Lower lobe of right lung (tissue), 2 donors: ENCODE results near the gene FBXO36. TPM values are rescaled to one million over a fixed set of nuclear protein-coding genes. Genes with fewer than 3 reads are reported as not detected.

ENCODE experiments used
- ATAC-seq, 2 donors: fragments of 200-7000 bp; cut with Tn5 transposase; one replicate each; pipeline ENCODE4 v1.9.1; 2020 to 2022; ENCODE audit warnings: mild to moderate bottlenecking in 2 of 2, moderate library complexity in 2 of 2
- DNase-seq: peaks from one replicate; pipeline ENCODE4 v3.0.0-alpha.2; 2020
- H3K27ac ChIP-seq: fragments of 200-600 bp; one replicate; pipeline ENCODE4 v1.8.0; 2022
- H3K27me3 ChIP-seq: fragments of 200-600 bp; one replicate; pipeline ENCODE4 v1.8.0; 2022; ENCODE audit warnings: low read depth
- H3K36me3 ChIP-seq: fragments of 200-600 bp; one replicate; pipeline ENCODE4 v1.8.0; 2022; ENCODE audit warnings: mild to moderate bottlenecking
- H3K4me1 ChIP-seq: fragments of 200-600 bp; one replicate; pipeline ENCODE4 v1.8.0; 2022
- H3K4me3 ChIP-seq: fragments of 200-600 bp; one replicate; pipeline ENCODE4 v1.8.0; 2022; ENCODE audit warnings: mild to moderate bottlenecking
- H3K9me3 ChIP-seq: fragments of 200-600 bp; one replicate; pipeline ENCODE4 v1.8.0; 2022
- CTCF ChIP-seq: fragments of 200-600 bp; IDR thresholded peaks from one replicate; pipeline ENCODE4 v1.8.0; 2022; ENCODE audit warnings: antibody characterized with exemption, mild to moderate bottlenecking
- intact Hi-C: fragments of 100-400 bp; cut with DNase I; formaldehyde crosslinking; loops from one replicate; pipeline ENCODE4 v1.11.0; 2022
- total RNA-seq: library from RNA; stranded (reverse); fragmentation: NEBNext Ultra II Directional; extraction: Animal tissue kit (Norgen Biotek cat#: 25700); gene quantifications from one replicate; pipeline ENCODE4 v1.2.1, GENCODE V29; 2021
- donor health status: DM: no; HTN: yes; CAD: no; lungs with severe emphysema.

FBXO36 gene
- total RNA-seq, 1 donor from 2014 or later = 3.3 TPM

GRCh38 chr2:229943171-229943570 is 20.9 kb downstream of the FBXO36 start:
- intact Hi-C loops = no loop called here
- H3K27me3 ChIP-seq = no peaks in the 10 kb centered on the region
- no peak for TF ChIP-seq CTCF
- no peak overlapping the region for H3K4me3 ChIP-seq
- H3K36me3 ChIP-seq = no peaks in the 10 kb centered on the region
- H3K9me3 ChIP-seq = no peaks in the 10 kb centered on the region
- DNase-seq (peak; percentile 23), ATAC-seq (no peak)
- no peak overlapping the region for H3K27ac ChIP-seq
- H3K4me1 ChIP-seq = no peaks in the 10 kb centered on the region

GRCh38 chr2:229943770-229944449 is 21.6 kb downstream of the FBXO36 start:
- no peaks in the 10 kb centered on the region for H3K27me3 ChIP-seq
- DNase-seq = no peak
- no peaks in the 10 kb centered on the region for H3K9me3 ChIP-seq
- no peak for TF ChIP-seq CTCF
- H3K36me3 ChIP-seq = no peaks in the 10 kb centered on the region
- intact Hi-C loops = no loop called here
- no peak overlapping the region for H3K4me3 ChIP-seq
- ATAC-seq = no peak
- no peaks in the 10 kb centered on the region for H3K4me1 ChIP-seq
- no peak overlapping the region for H3K27ac ChIP-seq

- Histone ChIP-seq H3K9me3 (no peaks in the 10 kb centered on the region), H3K27ac (no peak overlapping the region), H3K4me1 (no peaks in the 10 kb centered on the region), H3K36me3 (no peaks in the 10 kb centered on the region), H3K27me3 (no peaks in the 10 kb centered on the region), H3K4me3 (no peak overlapping the region)
- no peak for TF ChIP-seq CTCF
- no peak for DNase-seq
- ATAC-seq = no peak
- intact Hi-C loops = no loop called here
These were observed 23.7 kb downstream of the FBXO36 start for GRCh38 chr2:229945975-229946374.

- Histone ChIP-seq H3K4me3 (no peak overlapping the region), H3K27ac (no peak overlapping the region), H3K27me3 (no peaks in the 10 kb centered on the region), H3K36me3 (no peaks in the 10 kb centered on the region), H3K4me1 (no peaks in the 10 kb centered on the region), H3K9me3 (no peaks in the 10 kb centered on the region)
- ATAC-seq (no peak), DNase-seq (no peak)
- intact Hi-C loops = no loop called here
- TF ChIP-seq CTCF = no peak
These were observed 25.2 kb downstream of the FBXO36 start for GRCh38 chr2:229947544-229947943.

- intact Hi-C loops = no loop called here
- Histone ChIP-seq H3K9me3 (no peaks in the 10 kb centered on the region), H3K4me3 (no peak overlapping the region), H3K4me1 (no peaks in the 10 kb centered on the region), H3K36me3 (no peaks in the 10 kb centered on the region), H3K27ac (no peak overlapping the region), H3K27me3 (no peaks in the 10 kb centered on the region)
- ATAC-seq = no peak
- no peak for DNase-seq
- TF ChIP-seq CTCF = no peak
These were observed 30.0 kb downstream of the FBXO36 start for GRCh38 chr2:229952256-229952835.
